Motor neuron (in vitro differentiated cells): ENCODE measurements around the gene CCDC9. TPM values are rescaled to one million over a fixed set of nuclear protein-coding genes. Genes with fewer than 3 reads are reported as not detected.

Source experiments
- ATAC-seq, 8 experiments: fragments of 200-7000 bp; cut with Tn5 transposase; replicated peaks in 6 of 8; 2 replicates each; pipeline ENCODE4 v1.8.0; 2021; ENCODE audit warnings: mild to moderate bottlenecking in 8 of 8, moderate library complexity in 8 of 8
- H3K27ac ChIP-seq, 2 donors: fragments of 250-450 bp; sonication (Bioruptor Pico); 2 replicates each; pipeline ENCODE4 v1.9.0; 2021; ENCODE audit warnings: antibody characterized with exemption in 2 of 2, mild to moderate bottlenecking in 2 of 2, moderate library complexity in 1 of 2
- H3K4me1 ChIP-seq, 2 donors: fragments of 250-450 bp; sonication (Bioruptor Pico); replicated peaks in 1 of 2; 2 replicates each; pipeline ENCODE4 v1.6.1; 2021; ENCODE audit warnings: antibody characterized with exemption in 2 of 2, mild to moderate bottlenecking in 2 of 2, moderate library complexity in 1 of 2
- H3K4me3 ChIP-seq, 5 donors: fragments of 250-450 bp; sonication (Bioruptor Pico); 2 replicates each; pipeline ENCODE4 v1.9.0; 2021; ENCODE audit warnings: antibody characterized with exemption in 5 of 5, mild to moderate bottlenecking in 5 of 5, moderate library complexity in 4 of 5
- WGBS, 10 experiments: fragments of 450-650 bp; shearing (Covaris generic); methylation state at CpG; one replicate each; pipeline ENCODE4 v1.0.0; 2022; 5-methylcytosine and 5-hydroxymethylcytosine counted together
- in situ Hi-C, 9 experiments: fragments of 400-800 bp; cut with MboI; loops; one replicate each; pipeline ENCODE4 v1.15.0; 2021; ENCODE audit warnings: low sequenced_read_pairs in 9 of 9, low pct_unique_long_range_greater_than_20kb in 2 of 9; ENCODE audit not compliant: unreplicated experiment in 9 of 9
- total RNA-seq, 8 experiments: library from RNA; unstranded; fragments of 300-600 nt; gene quantifications; 2 replicates each; pipeline versions ENCODE4 v1.2.3 to v1.2.4, GENCODE V29; 2022

CCDC9 gene
- total RNA-seq, 8 experiments from 2014 or later: 12.9 to 45.7 (median 17.4) TPM

GRCh38 chr19:47228168-47228936 is 28.0 kb upstream of the CCDC9 start:
- H3K27ac ChIP-seq: peak overlapping the region; percentile 81 to 86
- 0 to 14% (median 9%) methylated on average over 2 to 7 of the region's 50 CpGs; no CpG with 5 or more reads in 7 of the 10 experiments for WGBS, 10 experiments
- H3K4me1 ChIP-seq: peaks cover 18% of the 10 kb centered on the region in 2 donors
- in situ Hi-C loops: loop anchor here in 1 of 9 experiments (25.0 kb wide), 1 partner anchor 91 kb away; the partner anchor contains the start of gene SAE1
- peak; percentile 0 to 52 (median 31) for ATAC-seq
- H3K4me3 ChIP-seq: peak overlapping the region; percentile 56 to 98 (median 85)

GRCh38 chr19:47228937-47229675 is 27.2 kb upstream of the CCDC9 start:
- in situ Hi-C loops: loop anchor here in 1 of 9 experiments (25.0 kb wide), 1 partner anchor 92 kb away; the partner anchor contains the start of gene SAE1
- Histone ChIP-seq H3K4me1 (peaks cover 18% of the 10 kb centered on the region in 2 donors), H3K4me3 (peak overlapping the region; percentile 56 to 98 (median 85)), H3K27ac (peak overlapping the region; percentile 81 to 86)
- ATAC-seq: peak in 5 of 8 experiments; percentile 1 to 2 (median 1)
- 0 to 71% (median 17%) methylated on average over 1 to 6 of the region's 10 CpGs; no CpG with 5 or more reads in 3 of the 10 experiments for WGBS, 10 experiments

GRCh38 chr19:47229676-47230053 is 26.7 kb upstream of the CCDC9 start:
- Histone ChIP-seq H3K4me3 (peak overlapping the region; percentile 56 to 98 (median 85)), H3K4me1 (peaks cover 18% of the 10 kb centered on the region in 2 donors), H3K27ac (peak overlapping the region; percentile 81 to 86)
- ATAC-seq: no peak
- in situ Hi-C loops: loop anchor here in 1 of 9 experiments (25.0 kb wide), 1 partner anchor 92 kb away; the partner anchor contains the start of gene SAE1
- 0 to 3% (median 0%) methylated on average over 1 to 7 of the region's 9 CpGs; no CpG with 5 or more reads in 7 of the 10 experiments for WGBS, 10 experiments

- ATAC-seq: peak in 3 of 8 experiments; percentile 2 to 6 (median 3)
- Histone ChIP-seq H3K4me1 (peaks cover 17 to 18% of the 10 kb centered on the region in 2 donors), H3K4me3 (peak overlapping the region; percentile 56 to 98 (median 85)), H3K27ac (peak overlapping the region; percentile 81 to 86)
- in situ Hi-C loops: loop anchor here in 1 of 9 experiments (25.0 kb wide), 1 partner anchor 93 kb away; the partner anchor contains the start of gene SAE1
- WGBS, 10 experiments: 0 to 20% methylated on average over 1 to 2 of the region's 84 CpGs; no CpG with 5 or more reads in 8 of the 10 experiments
Observed at GRCh38 chr19:47230054-47230920, 26.0 kb upstream of the CCDC9 start.

GRCh38 chr19:47230921-47231214 is 25.5 kb upstream of the CCDC9 start, which contains the start of gene BBC3:
Gene BBC3, minus strand, starts transcription at chr19:47231199. Its CDS starts 2,768 bp downstream, at chr19:47228431.
- ATAC-seq: peak in 1 of 8 experiments; percentile 19
- Histone ChIP-seq H3K4me1 (peaks cover 11 to 13% of the 10 kb centered on the region in 2 donors), H3K4me3 (peak within 1 kb of the TSS; percentile 56 to 98 (median 85)), H3K27ac (peak within 1 kb of the TSS; percentile 81 to 86)
- WGBS, 10 experiments: no CpG with 5 or more reads among the region's 43 CpGs
- in situ Hi-C loops: loop anchor here in 1 of 9 experiments (25.0 kb wide), 1 partner anchor 94 kb away; the partner anchor contains the start of gene SAE1

- WGBS, 10 experiments: 17 to 73% (median 43%) methylated on average over 1 to 5 of the region's 51 CpGs; no CpG with 5 or more reads in 5 of the 10 experiments
- in situ Hi-C loops: loop anchor here in 1 of 9 experiments (25.0 kb wide), 1 partner anchor 94 kb away; the partner anchor contains the start of gene SAE1
- H3K27ac ChIP-seq: peak overlapping the region; percentile 81 to 86
- peaks cover 11 to 12% of the 10 kb centered on the region in 2 donors for H3K4me1 ChIP-seq
- peak; percentile 22 to 47 (median 36) for ATAC-seq
- peak overlapping the region; percentile 56 to 98 (median 85) for H3K4me3 ChIP-seq
Observed at GRCh38 chr19:47231215-47232054, 24.9 kb upstream of the CCDC9 start.

- WGBS, 10 experiments: 12 to 92% (median 77%) methylated on average over 4 to 13 of the region's 16 CpGs
- ATAC-seq: peak in 2 of 8 experiments; percentile 5 to 9
- in situ Hi-C loops: loop anchor here in 1 of 9 experiments (25.0 kb wide), 1 partner anchor 95 kb away; the partner anchor contains the start of gene SAE1
- H3K27ac ChIP-seq: peak overlapping the region in 1 of 2 donors; percentile 21
- H3K4me1 ChIP-seq: peaks cover 4 to 6% of the 10 kb centered on the region in 2 donors
- H3K4me3 ChIP-seq: no peak overlapping the region
Observed at GRCh38 chr19:47232422-47233211, 23.7 kb upstream of the CCDC9 start.

GRCh38 chr19:47236072-47236675 is 20.2 kb upstream of the CCDC9 start:
- H3K4me3 ChIP-seq: no peak overlapping the region
- in situ Hi-C loops: loop anchor here in 1 of 9 experiments (25.0 kb wide), 1 partner anchor 99 kb away; the partner anchor contains the start of gene SAE1
- peaks cover 21 to 24% of the 10 kb centered on the region in 2 donors for H3K4me1 ChIP-seq
- no peak for ATAC-seq
- 60 to 100% (median 80%) methylated on average over 1 to 7 of the region's 12 CpGs; no CpG with 5 or more reads in 1 of the 10 experiments for WGBS, 10 experiments
- no peak overlapping the region for H3K27ac ChIP-seq

- Histone ChIP-seq H3K27ac (peak overlapping the region; percentile 5 to 26), H3K4me1 (peaks cover 25 to 26% of the 10 kb centered on the region in 2 donors), H3K4me3 (peak overlapping the region; percentile 24 to 40 (median 34))
- in situ Hi-C loops: loop anchor here in 1 of 9 experiments (25.0 kb wide), 1 partner anchor 102 kb away; the partner anchor contains the start of gene SAE1
- 0 to 41% (median 28%) methylated on average over 1 to 6 of the region's 16 CpGs; no CpG with 5 or more reads in 4 of the 10 experiments for WGBS, 10 experiments
- no peak for ATAC-seq
Observed at GRCh38 chr19:47239152-47239551, 17.2 kb upstream of the CCDC9 start.

GRCh38 chr19:47239610-47240296 is 16.6 kb upstream of the CCDC9 start:
- Histone ChIP-seq H3K27ac (peak overlapping the region; percentile 57 to 58), H3K4me1 (peaks cover 28 to 29% of the 10 kb centered on the region in 2 donors), H3K4me3 (peak overlapping the region; percentile 24 to 40 (median 34))
- in situ Hi-C loops: loop anchor here in 1 of 9 experiments (25.0 kb wide), 1 partner anchor 102 kb away; the partner anchor contains the start of gene SAE1
- 20% methylated on average over 1 of the region's 62 CpGs; no CpG with 5 or more reads in 9 of the 10 experiments for WGBS, 10 experiments
- peak; percentile 3 to 76 (median 62) for ATAC-seq
